ENCODE results near the gene UGT2B17. TPM values are rescaled to one million over a fixed set of nuclear protein-coding genes. Genes with fewer than 3 reads are reported as not detected.
"Not testable (repeated sequence)": the region's sequence is repeated elsewhere in the genome, so short reads cannot be mapped to it uniquely, and the experiment has no call there.

The UGT2B17 gene
- not detected in 2 replicates for polyA plus RNA-seq (2014; cell fraction: cytosol; rRNA removed)
- polyA plus RNA-seq (2014; cell fraction: nucleus; rRNA removed) = not detected in 2 replicates

DNA sequence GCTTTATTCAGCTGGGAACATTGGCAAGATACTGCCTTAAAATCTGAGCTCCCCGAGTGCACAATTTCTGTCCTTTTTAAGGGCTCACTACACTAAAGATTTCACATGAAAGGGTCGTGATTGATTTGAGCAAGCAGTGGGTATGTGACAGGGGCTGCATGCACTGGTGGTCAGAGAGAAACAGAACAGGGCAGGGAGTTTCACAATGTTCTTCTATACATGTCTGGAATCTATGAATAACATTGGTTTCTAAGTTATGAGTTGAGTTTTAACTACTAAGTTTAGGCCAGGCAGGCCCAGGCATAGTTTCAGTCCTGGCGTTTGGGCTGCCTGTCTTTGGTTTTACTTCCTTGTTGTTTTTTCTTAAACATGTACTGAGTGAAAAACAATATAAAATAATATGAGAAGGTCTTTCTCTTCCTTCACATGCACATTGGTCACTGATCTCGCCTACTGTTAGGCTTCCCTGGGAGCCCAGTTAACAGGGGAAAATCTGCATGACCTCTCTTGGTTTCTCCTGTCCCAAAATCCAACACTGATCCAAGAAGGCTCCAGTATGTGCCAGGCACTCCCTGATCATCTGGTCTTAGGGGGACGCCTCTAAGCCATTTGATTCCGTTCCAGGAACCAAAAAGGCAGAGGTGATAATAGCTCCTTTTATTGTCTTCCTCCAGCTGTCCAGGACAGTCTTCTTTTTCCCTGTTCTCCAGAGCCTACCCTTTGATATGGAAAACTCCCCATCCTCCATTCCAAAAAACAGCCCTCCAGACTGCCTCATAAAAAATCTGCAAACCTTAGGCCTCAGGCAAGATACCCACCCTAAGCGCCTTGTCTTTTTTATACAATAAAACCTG is at the start of gene UGT2B17:
Gene UGT2B17 (minus strand): TSS at position 51 of the 854 bp plus-strand sequence. CDS start 7,838 bp downstream, outside the sequence.
- no peak for DNase-seq (ENCODE audit: low spot score)

- not testable (repeated sequence) for DNase-seq (ENCODE audit: low spot score)
Observed at GRCh38 chr4:68622731-68623130, 46.6 kb upstream of the UGT2B17 start.

DNA sequence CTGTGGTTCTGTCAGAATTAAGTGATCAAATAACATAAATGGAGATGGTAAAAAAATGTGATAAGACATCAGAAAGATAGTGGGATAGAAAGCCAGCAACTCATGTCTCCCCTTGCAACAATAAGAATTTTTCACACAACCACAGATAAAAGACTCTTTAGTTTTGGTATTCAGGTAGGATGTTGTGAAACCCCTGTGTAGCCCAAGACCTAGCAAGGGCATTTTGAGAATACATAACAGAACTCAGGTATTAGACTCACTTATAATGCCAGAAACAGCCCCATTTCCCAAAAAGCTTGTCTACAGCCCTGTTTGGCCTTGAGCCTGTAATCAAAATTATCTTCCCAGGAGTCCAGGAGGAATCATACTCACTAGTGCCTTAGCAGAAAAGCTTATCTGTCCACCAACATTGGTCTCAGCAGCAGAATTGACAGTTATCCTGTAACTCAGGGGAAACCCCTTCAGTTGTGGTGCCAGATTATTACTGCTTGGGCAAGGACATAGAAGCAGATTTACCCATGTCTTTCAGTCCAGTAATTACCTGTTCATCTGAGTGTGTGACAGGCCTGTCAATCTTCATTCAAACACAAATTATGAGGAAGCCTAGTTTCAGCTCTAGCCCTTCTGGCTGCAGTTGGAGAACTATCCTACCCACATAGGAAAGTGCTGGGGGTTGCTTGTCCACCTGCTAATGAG is 41.0 kb upstream of the UGT2B17 start:
- no peak for DNase-seq (ENCODE audit: low spot score)

- DNase-seq (ENCODE audit: low spot score) = no peak
Observed at GRCh38 chr4:68615699-68616422, 39.7 kb upstream of the UGT2B17 start.

- DNase-seq (ENCODE audit: low spot score) = no peak
Observed at GRCh38 chr4:68613752-68614151, 37.6 kb upstream of the UGT2B17 start.

GRCh38 chr4:68606240-68606639 is 30.1 kb upstream of the UGT2B17 start:
- DNase-seq (ENCODE audit: low spot score) = no peak

DNA sequence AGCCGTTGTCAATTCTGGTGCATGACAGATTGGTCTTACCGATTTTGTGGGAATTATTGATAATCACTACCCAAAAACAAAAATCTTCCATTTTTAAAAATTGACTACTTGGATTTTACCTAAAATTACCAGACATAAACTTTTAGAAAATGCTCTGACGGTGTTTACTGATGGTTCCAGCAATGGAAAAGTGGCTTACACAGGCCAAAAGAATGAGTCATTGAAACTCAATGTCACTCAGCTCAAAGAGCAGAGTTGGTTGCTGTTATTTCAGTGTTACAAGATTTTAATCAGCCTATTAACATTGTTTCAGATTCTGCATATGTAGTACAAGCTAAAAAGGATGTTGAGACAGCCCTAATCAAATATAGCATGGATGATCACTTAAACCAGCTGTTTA is 23.0 kb upstream of the UGT2B17 start:
- no peak for DNase-seq (ENCODE audit: low spot score)

- DNase-seq (ENCODE audit: low spot score) = no peak
Observed at GRCh38 chr4:68597482-68597881, 21.4 kb upstream of the UGT2B17 start.

GRCh38 chr4:68594678-68595077 is 18.6 kb upstream of the UGT2B17 start:
- DNase-seq (ENCODE audit: low spot score) = no peak

- DNase-seq (ENCODE audit: low spot score) = no peak
Observed at GRCh38 chr4:68593112-68593511, 17.0 kb upstream of the UGT2B17 start.

DNA sequence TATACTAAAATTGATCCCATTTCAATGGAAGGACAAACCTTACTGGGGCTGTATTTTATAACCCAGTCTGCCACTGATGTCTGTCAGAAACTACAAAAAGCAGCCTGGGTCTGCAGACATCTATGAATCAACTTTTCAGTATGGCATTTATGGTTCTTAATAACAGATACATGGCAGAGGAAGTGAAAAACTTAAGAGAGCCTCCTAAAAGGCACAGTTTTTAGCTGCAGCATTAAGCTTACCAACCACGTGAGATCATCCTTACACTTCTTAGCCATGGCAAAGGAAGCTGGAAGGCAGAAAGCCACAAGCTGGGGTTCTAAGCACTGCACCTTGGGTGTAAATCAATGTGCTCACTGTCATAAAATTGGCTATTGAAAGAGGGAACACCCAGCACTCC is 16.6 kb upstream of the UGT2B17 start:
- no peak for DNase-seq (ENCODE audit: low spot score)

GRCh38 chr4:68591204-68591603 is 15.1 kb upstream of the UGT2B17 start:
- no peak for DNase-seq (ENCODE audit: low spot score)

DNA sequence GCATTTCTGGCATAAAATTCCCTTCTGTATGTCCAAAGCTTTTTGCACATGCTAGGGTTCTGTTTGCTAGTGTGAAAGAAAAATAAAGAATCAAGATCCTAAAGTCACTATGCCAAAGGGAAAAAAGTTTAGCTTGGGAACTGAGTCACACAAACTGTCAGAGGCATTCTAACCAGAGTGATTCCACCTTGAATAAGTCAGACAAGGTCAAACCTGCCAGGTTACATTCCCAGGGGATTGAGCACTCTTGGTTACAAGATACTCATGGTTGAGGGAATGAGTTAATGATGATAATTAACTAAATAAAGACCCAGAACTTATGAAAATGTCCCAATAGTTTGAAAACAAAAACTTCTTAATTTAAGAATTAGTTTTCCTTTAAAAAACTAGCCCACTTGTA is 13.7 kb upstream of the UGT2B17 start:
- no peak for DNase-seq (ENCODE audit: low spot score)

- DNase-seq (ENCODE audit: low spot score) = no peak
Observed at GRCh38 chr4:68582339-68582717, 6.2 kb upstream of the UGT2B17 start.

- DNase-seq (ENCODE audit: low spot score) = no peak
Observed at GRCh38 chr4:68581383-68582338, 5.5 kb upstream of the UGT2B17 start.

DNA sequence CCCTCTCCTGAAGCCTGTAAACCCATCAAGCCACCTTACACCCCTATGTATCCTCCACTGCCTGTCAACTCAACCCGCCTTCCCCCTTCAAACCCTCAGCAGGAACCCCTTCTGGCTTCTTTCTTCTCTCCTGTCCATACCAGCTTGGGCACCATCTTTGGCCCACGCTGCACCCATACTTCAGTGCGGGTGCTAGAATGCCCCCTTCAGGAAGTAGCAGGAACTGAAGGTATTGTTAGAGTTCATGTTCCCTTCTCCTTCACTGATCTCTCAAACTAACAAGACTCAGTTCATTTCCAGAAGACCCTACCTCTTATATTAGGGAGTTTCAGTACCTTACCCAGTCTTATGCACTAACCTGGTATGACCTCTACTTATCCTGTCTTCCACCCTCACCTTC is 1.5 kb upstream of the UGT2B17 start:
- DNase-seq (ENCODE audit: low spot score) = no peak

GRCh38 chr4:68575636-68576035 is 486 bp downstream of the UGT2B17 start:
- not testable (repeated sequence) for DNase-seq (ENCODE audit: low spot score)

GRCh38 chr4:68575081-68575480 is 1.0 kb downstream of the UGT2B17 start:
- no peak for DNase-seq (ENCODE audit: low spot score)

- no peak for DNase-seq (ENCODE audit: low spot score)
Observed at GRCh38 chr4:68572653-68573170, 3.4 kb downstream of the UGT2B17 start.

DNA sequence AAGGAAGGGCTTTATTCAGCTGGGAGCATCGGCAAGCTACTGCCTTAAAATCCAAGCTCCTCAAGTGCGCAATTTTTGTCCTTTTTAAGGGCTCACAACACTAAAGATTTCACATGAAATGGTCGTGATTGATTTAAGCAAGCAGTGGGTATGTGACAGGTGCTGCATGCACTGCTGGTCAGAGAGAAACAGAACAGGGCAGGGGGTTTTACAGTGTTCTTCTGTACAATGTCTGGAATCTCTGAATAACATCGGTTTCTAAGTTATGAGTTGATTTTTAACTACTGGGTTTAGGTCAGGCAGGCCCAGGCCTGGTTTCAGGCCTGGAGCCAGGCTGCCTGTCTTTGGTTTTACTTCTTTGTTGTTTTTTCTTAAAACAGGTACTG is 6.0 kb downstream of the UGT2B17 start:
- DNase-seq (ENCODE audit: low spot score) = no peak

Measured in SK-N-DZ (cell line).